Thyroid gland (tissue), 4 donors: ENCODE data around the gene TTC3.

Experiments
- POLR2A ChIP-seq, 2 donors: fragments of 450-650 bp; IDR thresholded peaks; one replicate each; pipeline ENCODE4 v1.6.1; 2017; ENCODE audit warnings: antibody characterized with exemption in 2 of 2, mild to moderate bottlenecking in 2 of 2, moderate library complexity in 1 of 2
- TF ChIP-seq, protein P1 (sequence below), 6 experiments: fragments of 200-600 bp in 3 of 6; fragments of 450-650 bp in 3 of 6; sonication (generic) in 3 of 6; IDR thresholded peaks; one replicate each; pipeline ENCODE4 v1.5.1; 2016 to 2019; ENCODE audit warnings: antibody characterized with exemption in 6 of 6, mild to moderate bottlenecking in 2 of 6, inconsistent platforms in 1 of 6, moderate library complexity in 1 of 6

DNA sequence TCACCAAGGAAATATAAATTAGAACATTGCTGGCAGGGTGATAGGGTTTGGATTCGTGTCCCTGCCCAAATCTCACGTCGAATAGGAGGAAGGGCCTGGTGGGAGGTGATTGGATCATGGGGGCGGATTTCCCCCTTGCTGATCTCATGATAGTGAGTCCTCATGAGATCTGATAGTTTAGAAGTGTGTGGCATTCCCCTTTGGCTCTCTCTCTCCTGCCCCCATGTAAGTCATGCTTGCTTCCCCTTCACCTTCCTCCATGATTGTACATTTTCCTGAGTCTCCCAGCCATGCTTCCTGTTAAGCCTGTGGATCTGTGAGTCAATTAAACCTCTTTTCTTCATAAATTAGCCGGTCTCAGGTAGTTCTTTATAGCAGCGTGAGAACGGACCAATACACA is 133.4 kb downstream of the TTC3 start:
- TF ChIP-seq, protein P1, sequence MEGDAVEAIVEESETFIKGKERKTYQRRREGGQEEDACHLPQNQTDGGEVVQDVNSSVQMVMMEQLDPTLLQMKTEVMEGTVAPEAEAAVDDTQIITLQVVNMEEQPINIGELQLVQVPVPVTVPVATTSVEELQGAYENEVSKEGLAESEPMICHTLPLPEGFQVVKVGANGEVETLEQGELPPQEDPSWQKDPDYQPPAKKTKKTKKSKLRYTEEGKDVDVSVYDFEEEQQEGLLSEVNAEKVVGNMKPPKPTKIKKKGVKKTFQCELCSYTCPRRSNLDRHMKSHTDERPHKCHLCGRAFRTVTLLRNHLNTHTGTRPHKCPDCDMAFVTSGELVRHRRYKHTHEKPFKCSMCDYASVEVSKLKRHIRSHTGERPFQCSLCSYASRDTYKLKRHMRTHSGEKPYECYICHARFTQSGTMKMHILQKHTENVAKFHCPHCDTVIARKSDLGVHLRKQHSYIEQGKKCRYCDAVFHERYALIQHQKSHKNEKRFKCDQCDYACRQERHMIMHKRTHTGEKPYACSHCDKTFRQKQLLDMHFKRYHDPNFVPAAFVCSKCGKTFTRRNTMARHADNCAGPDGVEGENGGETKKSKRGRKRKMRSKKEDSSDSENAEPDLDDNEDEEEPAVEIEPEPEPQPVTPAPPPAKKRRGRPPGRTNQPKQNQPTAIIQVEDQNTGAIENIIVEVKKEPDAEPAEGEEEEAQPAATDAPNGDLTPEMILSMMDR (IDR thresholded peaks at IDR 0.05), result no peak
- no peak for TF ChIP-seq POLR2A (IDR thresholded peaks at IDR 0.05)
